ENCODE results near the gene GASK1B.

Gene GASK1B

DNA sequence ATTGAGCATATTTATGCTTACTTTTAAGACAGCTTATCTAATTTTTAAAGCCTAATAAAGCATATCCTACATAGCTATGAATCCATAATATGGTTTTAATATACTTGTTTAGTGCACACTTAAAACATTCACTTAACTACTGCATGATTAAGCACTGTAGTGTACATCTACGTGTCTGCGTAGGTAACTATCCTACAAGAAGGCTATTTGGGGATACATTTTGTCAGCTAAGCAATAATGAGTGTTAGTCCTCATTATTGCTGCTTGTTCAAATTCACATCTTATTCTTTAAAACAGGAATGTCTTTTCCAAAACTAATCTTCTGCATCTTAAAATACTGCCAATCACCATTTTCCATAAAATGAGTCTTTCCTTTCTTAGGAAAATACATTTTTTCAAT lies 38.6 kb downstream of the GASK1B start:
- DNase-seq, result no peak

DNA sequence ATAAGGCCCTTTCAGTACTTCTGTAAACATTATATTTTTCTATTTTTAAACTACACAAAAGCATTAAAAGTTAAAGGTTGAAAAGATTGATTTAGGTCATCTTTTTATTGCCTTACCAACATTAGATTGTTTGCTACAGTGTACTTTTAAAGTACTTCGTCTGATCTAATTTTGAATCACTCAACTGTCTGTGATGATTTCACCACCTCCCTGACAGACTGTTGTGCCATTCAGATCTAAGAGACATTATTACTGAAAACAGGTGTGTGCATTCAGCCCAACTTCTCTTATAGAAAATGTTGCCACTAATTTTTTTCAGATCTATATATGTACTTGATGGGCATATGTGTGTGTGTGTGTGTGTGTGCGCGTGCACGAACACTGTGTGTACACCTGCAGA lies 39.3 kb downstream of the GASK1B start:
- DNase-seq, result no peak

DNA sequence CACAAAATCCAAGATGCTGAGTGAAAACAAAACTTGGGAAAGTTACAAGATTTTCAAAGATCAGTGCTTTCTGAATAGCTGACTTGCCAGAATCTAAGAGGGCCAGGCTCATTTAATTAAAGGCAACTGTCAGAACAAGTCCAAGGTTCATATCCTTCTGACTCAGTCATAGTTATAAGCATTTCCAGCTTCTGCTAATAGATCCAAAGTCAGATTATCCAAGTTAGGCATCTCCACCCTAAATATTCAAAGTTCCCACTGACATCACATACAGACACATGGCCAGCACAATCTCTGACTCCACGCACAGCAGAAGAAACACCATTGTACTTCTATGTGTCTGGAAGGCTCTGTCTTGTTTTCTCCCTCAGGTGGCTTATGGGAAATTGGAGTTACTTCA lies 41.8 kb downstream of the GASK1B start:
- DNase-seq, result no peak

DNA sequence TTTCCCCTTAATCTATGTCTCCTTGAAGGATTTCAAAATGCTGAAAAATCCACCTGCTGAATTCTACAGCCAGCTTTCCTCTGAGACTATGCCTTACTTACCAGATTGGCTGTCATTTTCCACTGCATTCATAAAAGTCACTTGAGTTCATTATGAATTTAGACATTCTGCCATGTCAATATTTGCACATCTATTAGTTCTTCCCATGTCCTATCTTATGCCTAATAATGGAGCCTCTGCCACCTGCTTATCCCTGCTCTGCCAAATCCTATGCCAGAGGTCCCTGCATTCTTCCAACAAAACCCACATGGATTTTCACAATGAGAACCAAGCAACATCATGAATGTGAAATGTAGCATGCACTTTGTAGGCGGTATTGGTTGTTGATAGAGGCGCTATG lies 42.6 kb downstream of the GASK1B start:
- no peak for DNase-seq

DNA sequence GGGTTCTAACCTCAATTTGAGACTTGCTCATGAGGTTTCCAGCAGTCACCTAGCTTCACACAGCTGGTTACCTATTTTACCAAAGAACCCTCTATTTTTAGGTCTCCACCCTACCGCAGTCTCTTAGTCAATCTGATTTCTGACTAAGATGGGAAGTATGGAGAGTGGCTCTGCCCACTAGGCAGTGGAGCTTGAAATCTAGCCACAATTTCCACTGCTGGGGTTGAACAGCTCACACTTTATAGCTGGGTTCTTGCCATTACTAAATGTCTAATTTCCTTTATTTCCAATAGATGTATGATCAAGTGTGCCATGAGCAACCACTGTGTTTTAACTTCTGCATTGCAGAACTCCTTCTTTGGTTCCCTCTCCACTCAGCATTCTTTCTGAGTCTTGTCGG lies 43.1 kb downstream of the GASK1B start:
- no peak for DNase-seq

DNA sequence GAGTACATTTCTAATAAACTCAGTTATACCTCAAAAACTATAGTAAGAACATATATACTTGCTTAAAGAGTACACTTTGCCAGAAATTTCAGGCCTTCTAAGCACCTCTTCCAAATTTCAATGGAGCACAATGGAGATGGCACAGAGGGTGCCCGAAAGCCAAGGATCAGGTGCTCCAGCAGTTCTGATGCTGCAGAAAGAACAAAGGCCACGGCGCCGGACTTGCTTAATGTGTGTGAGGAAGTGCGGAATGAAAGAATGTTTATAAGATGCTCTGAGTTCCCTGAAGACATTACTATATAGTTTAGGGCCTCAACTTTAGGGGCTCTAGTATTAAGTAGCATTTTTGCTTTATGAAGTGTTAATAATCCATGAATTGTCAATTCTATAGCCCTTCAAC lies 44.3 kb downstream of the GASK1B start:
- DNase-seq, result no peak

DNA sequence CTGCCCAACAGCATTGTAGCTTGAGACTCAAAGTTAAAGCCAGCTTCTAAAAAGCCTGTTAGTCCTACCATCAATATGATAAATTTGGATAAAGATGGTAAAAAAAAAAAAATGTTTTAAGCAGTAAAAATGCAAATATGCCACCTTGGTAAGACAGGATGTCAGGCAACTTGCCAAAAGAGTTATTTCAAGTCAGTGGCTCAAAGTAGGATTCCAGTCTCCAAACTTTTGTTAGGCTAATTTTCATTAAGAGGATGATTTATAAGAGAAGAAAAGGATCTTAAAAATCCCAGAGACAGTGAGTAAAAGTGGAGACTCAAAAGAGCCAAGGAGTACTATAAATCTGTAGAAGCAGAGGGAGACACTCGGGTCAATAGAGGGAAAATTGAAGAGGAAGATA lies 47.5 kb downstream of the GASK1B start:
- DNase-seq, result no peak

Data from hippocampal formation (tissue), 2 donors.